Gastrocnemius medialis (tissue), 4 donors: ENCODE results near the gene JAG1.
"Not testable (repeated sequence)": the region's sequence is repeated elsewhere in the genome, so short reads cannot be mapped to it uniquely, and the experiment has no call there.

Experiments used
- CTCF ChIP-seq, 5 experiments: fragments of 450-650 bp in 3 of 5; fragments of 200-600 bp in 2 of 5; sonication (generic) in 2 of 5; IDR thresholded peaks in 4 of 5; conservative IDR thresholded peaks in 1 of 5; 1 replicate in 4 of 5; 2 replicates in 1 of 5; pipeline ENCODE4 v1.5.1; 2016 to 2019; ENCODE audit warnings: antibody characterized with exemption in 5 of 5, mild to moderate bottlenecking in 3 of 5, moderate library complexity in 3 of 5
- POLR2A ChIP-seq, 2 donors: fragments of 450-650 bp; IDR thresholded peaks; one replicate each; pipeline ENCODE4 v1.6.1; 2017; ENCODE audit warnings: antibody characterized with exemption in 2 of 2, mild to moderate bottlenecking in 2 of 2, moderate library complexity in 2 of 2

- not testable (repeated sequence) for TF ChIP-seq CTCF (IDR thresholded peaks at IDR 0.05 in 4 of 5, conservative IDR thresholded peaks at IDR 0.05 in 1 of 5); POLR2A (IDR thresholded peaks at IDR 0.05)
These were observed 56.2 kb downstream of the JAG1 start for GRCh38 chr20:10617549-10618133.
